Keratinocyte (primary cell): ENCODE results near the gene CELSR3. TPM values are rescaled to one million over a fixed set of nuclear protein-coding genes. Genes with fewer than 3 reads are reported as not detected.

Experiments used
- DNase-seq: peaks from one replicate; pipeline ENCODE4 v3.0.0-alpha.2; 2011; ENCODE audit warnings: low read depth, missing footprints, low spot score
- FAIRE-seq: peaks from 2 replicates; lab custom pipeline; 2011; peaks lifted over from hg19 to GRCh38; lab: Jason Lieb, UNC
- H2AFZ ChIP-seq: 2 replicates; pipeline ENCODE4 v1.6.0; 2012; ENCODE audit warnings: low read length, control low read depth, inconsistent platforms; ENCODE audit not compliant: control insufficient read depth
- H3K27ac ChIP-seq: 2 replicates; pipeline ENCODE4 v1.5.1; 2011; ENCODE audit warnings: low read length; ENCODE audit not compliant: control insufficient read depth, insufficient read depth
- H3K27me3 ChIP-seq: 3 replicates; pipeline ENCODE4 v1.6.0; 2011; ENCODE audit warnings: low read length; ENCODE audit not compliant: control insufficient read depth, insufficient read depth; ENCODE audit errors: extremely low read depth
- H3K36me3 ChIP-seq, 2 experiments: 2 replicates in 1 of 2; 3 replicates in 1 of 2; pipeline ENCODE4 v1.5.1; 2011; ENCODE audit warnings: low read length in 2 of 2, mild to moderate bottlenecking in 1 of 2; ENCODE audit not compliant: control insufficient read depth in 2 of 2, insufficient read depth in 2 of 2; ENCODE audit errors: extremely low read depth in 1 of 2
- H3K4me1 ChIP-seq: 3 replicates; pipeline ENCODE4 v1.5.1; 2011; ENCODE audit warnings: low read length; ENCODE audit not compliant: control insufficient read depth, insufficient read depth; ENCODE audit errors: extremely low read depth
- H3K4me2 ChIP-seq: 3 replicates; pipeline ENCODE4 v1.6.0; 2011; ENCODE audit warnings: low read depth, low read length; ENCODE audit not compliant: control insufficient read depth, insufficient read depth; ENCODE audit errors: extremely low read depth
- H3K4me3 ChIP-seq, 3 experiments: fragments of 200-600 bp in 1 of 3; sonication (generic) in 1 of 3; 2 replicates in 2 of 3; 3 replicates in 1 of 3; pipeline ENCODE4 v1.5.1; 2011 to 2016; ENCODE audit warnings: low read length in 3 of 3, mild to moderate bottlenecking in 3 of 3, control low read depth in 2 of 3, inconsistent platforms in 1 of 3, low read depth in 1 of 3, mixed read lengths in 1 of 3, mixed run types in 1 of 3, moderate library complexity in 1 of 3; ENCODE audit not compliant: control insufficient read depth in 2 of 3, insufficient read depth in 2 of 3; ENCODE audit errors: extremely low read depth in 1 of 3
- H3K79me2 ChIP-seq: 2 replicates; pipeline ENCODE4 v1.6.0; 2012; ENCODE audit warnings: low read length; ENCODE audit not compliant: control insufficient read depth, insufficient read depth
- H3K9ac ChIP-seq: 3 replicates; pipeline ENCODE4 v1.6.0; 2011; ENCODE audit warnings: low read length; ENCODE audit not compliant: control insufficient read depth, insufficient read depth; ENCODE audit errors: extremely low read depth
- H3K9me1 ChIP-seq: 3 replicates; pipeline ENCODE4 v1.6.0; 2011; ENCODE audit warnings: low read length; ENCODE audit not compliant: control insufficient read depth, insufficient read depth; ENCODE audit errors: extremely low read depth
- H3K9me3 ChIP-seq: 2 replicates; pipeline ENCODE4 v1.5.1; 2012; ENCODE audit warnings: low read depth, low read length; ENCODE audit not compliant: control insufficient read depth
- H4K20me1 ChIP-seq: 3 replicates; pipeline ENCODE4 v1.6.0; 2011; ENCODE audit warnings: low read length; ENCODE audit not compliant: control insufficient read depth, insufficient read depth; ENCODE audit errors: extremely low read depth
- EZH2 ChIP-seq: IDR thresholded peaks from one replicate; pipeline ENCODE4 v1.6.1; 2012; ENCODE audit warnings: inconsistent platforms, mild to moderate bottlenecking, low read length, moderate library complexity
- dilution Hi-C: fragments of 300-500 bp; cut with MboI; formaldehyde crosslinking; loops from one replicate; pipeline ENCODE4 v1.7.0; 2020; ENCODE audit warnings: low sequenced_read_pairs; ENCODE audit not compliant: extremely low pct_ligation_motif_present
- polyA plus RNA-seq, 5 experiments: library from polyadenylated mRNA; depleted of rRNA in 3 of 5; stranded (reverse) in 3 of 5; stranded (forward) in 1 of 5; unstranded in 1 of 5; fragments of >200 nt; gene quantifications; 1 replicate in 1 of 5; 2 replicates in 3 of 5; 3 replicates in 1 of 5; pipeline versions ENCODE4 v1.2.1 to v1.2.3, GENCODE V29; 2011 to 2012; ENCODE audit warnings: missing spikeins in 2 of 5, low read depth in 1 of 5, low replicate concordance in 1 of 5
- TF ChIP-seq, protein P1 (sequence below), 3 experiments: IDR thresholded peaks in 1 of 3; conservative IDR thresholded peaks in 1 of 3; optimal IDR thresholded peaks in 1 of 3; 2 replicates in 2 of 3; 3 replicates in 1 of 3; pipeline versions ENCODE3 to v1.5.1; 2011; ENCODE audit warnings: low read length in 3 of 3, mild to moderate bottlenecking in 3 of 3, moderate library complexity in 2 of 3, control low read depth in 1 of 3, inconsistent platforms in 1 of 3; ENCODE audit not compliant: insufficient read depth in 2 of 3; ENCODE audit errors: extremely low read depth in 1 of 3

The CELSR3 gene
- polyA plus RNA-seq, 1 donor (not counting 4 experiments of a cell fraction or from before 2014, with no cell fraction given) = 0.25 TPM

- Histone ChIP-seq H3K9me3 (no peaks in the 10 kb centered on the region), H2AFZ (no peak overlapping the region), H3K4me1 (peaks cover 18% of the 10 kb centered on the region), H3K27me3 (no peaks in the 10 kb centered on the region), H3K9ac (no peak overlapping the region), H3K27ac (no peak overlapping the region), H3K36me3 (peaks cover 11 to 30% of the 10 kb centered on the region in 2 experiments), H3K79me2 (peaks cover 11% of the 10 kb centered on the region), H4K20me1 (no peaks in the 10 kb centered on the region), H3K9me1 (no peaks in the 10 kb centered on the region), H3K4me2 (no peak overlapping the region), H3K4me3 (no peak overlapping the region)
- dilution Hi-C loops = no loop called here
- FAIRE-seq (no peak), DNase-seq (no peak)
- TF ChIP-seq, protein P1, sequence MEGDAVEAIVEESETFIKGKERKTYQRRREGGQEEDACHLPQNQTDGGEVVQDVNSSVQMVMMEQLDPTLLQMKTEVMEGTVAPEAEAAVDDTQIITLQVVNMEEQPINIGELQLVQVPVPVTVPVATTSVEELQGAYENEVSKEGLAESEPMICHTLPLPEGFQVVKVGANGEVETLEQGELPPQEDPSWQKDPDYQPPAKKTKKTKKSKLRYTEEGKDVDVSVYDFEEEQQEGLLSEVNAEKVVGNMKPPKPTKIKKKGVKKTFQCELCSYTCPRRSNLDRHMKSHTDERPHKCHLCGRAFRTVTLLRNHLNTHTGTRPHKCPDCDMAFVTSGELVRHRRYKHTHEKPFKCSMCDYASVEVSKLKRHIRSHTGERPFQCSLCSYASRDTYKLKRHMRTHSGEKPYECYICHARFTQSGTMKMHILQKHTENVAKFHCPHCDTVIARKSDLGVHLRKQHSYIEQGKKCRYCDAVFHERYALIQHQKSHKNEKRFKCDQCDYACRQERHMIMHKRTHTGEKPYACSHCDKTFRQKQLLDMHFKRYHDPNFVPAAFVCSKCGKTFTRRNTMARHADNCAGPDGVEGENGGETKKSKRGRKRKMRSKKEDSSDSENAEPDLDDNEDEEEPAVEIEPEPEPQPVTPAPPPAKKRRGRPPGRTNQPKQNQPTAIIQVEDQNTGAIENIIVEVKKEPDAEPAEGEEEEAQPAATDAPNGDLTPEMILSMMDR (optimal IDR thresholded peaks at IDR 0.05 in 1 of 3, IDR thresholded peaks at IDR 0.05 in 1 of 3, conservative IDR thresholded peaks at IDR 0.05 in 1 of 3; ENCODE audit: extremely low read depth in 1 of 3, insufficient read depth in 2 of 3, low read length in 3 of 3) = no peak
- TF ChIP-seq EZH2 = no peak
These were observed 17.0 kb upstream of the CELSR3 start for GRCh38 chr3:48679411-48680391.

- Histone ChIP-seq H3K27me3 (no peaks in the 10 kb centered on the region), H3K79me2 (peaks cover 2% of the 10 kb centered on the region), H3K9ac (no peak overlapping the region), H2AFZ (no peak overlapping the region), H3K36me3 (peaks cover 14 to 34% of the 10 kb centered on the region in 2 experiments), H3K4me1 (peaks cover 8% of the 10 kb centered on the region), H3K9me3 (no peaks in the 10 kb centered on the region), H3K4me2 (no peak overlapping the region), H4K20me1 (no peaks in the 10 kb centered on the region), H3K4me3 (no peak overlapping the region), H3K27ac (no peak overlapping the region), H3K9me1 (no peaks in the 10 kb centered on the region)
- no peak for TF ChIP-seq EZH2
- TF ChIP-seq, protein P1 (optimal IDR thresholded peaks at IDR 0.05 in 1 of 3, IDR thresholded peaks at IDR 0.05 in 1 of 3, conservative IDR thresholded peaks at IDR 0.05 in 1 of 3; ENCODE audit: extremely low read depth in 1 of 3, insufficient read depth in 2 of 3, low read length in 3 of 3) = no peak
- DNase-seq = no peak
- FAIRE-seq = no peak
- dilution Hi-C loops = no loop called here
These were observed 16.1 kb upstream of the CELSR3 start for GRCh38 chr3:48678566-48679380.
